Measurements from ENCODE around the gene SERPINB5. TPM values are rescaled to one million over a fixed set of nuclear protein-coding genes. Genes with fewer than 3 reads are reported as not detected.
A peak's percentile ranks its signal among the peaks of the same experiment; 100 is the strongest.

Gene SERPINB5
- total RNA-seq, 1 donor from 2014 or later = 440 TPM

GRCh38 chr18:63505566-63506335 lies 29.0 kb downstream of the SERPINB5 start:
- Histone ChIP-seq H3K27me3 (ENCODE audit: control insufficient read depth, insufficient read depth, low read length) (no peaks in the 10 kb centered on the region), H3K4me3 (ENCODE audit: low read depth, low read length) (no peak overlapping the region), H3K36me3 (ENCODE audit: control insufficient read depth, insufficient read depth, low read length) (peaks cover 5% of the 10 kb centered on the region)
- peak; percentile 76 for DNase-seq (ENCODE audit: low read depth)
- no peak for FAIRE-seq
- TF ChIP-seq CTCF (IDR thresholded peaks at IDR 0.05; ENCODE audit: insufficient read depth, low read length, severe bottlenecking) = peak; percentile 61

GRCh38 chr18:63506336-63506646 lies 29.5 kb downstream of the SERPINB5 start:
- H3K27me3 ChIP-seq (ENCODE audit: control insufficient read depth, insufficient read depth, low read length) = no peaks in the 10 kb centered on the region
- FAIRE-seq = no peak
- no peak for TF ChIP-seq CTCF (IDR thresholded peaks at IDR 0.05; ENCODE audit: insufficient read depth, low read length, severe bottlenecking)

GRCh38 chr18:63508596-63508995 lies 31.8 kb downstream of the SERPINB5 start:
- no peak overlapping the region for H3K4me3 ChIP-seq (ENCODE audit: low read depth, low read length)
- DNase-seq (ENCODE audit: low read depth) (no peak), FAIRE-seq (no peak)
- H3K27me3 ChIP-seq (ENCODE audit: control insufficient read depth, insufficient read depth, low read length) = no peaks in the 10 kb centered on the region
- TF ChIP-seq CTCF (IDR thresholded peaks at IDR 0.05; ENCODE audit: insufficient read depth, low read length, severe bottlenecking) = no peak
- no peaks in the 10 kb centered on the region for H3K36me3 ChIP-seq (ENCODE audit: control insufficient read depth, insufficient read depth, low read length)

More at GRCh38 chr18:63506336-63506646, 29.5 kb downstream of the SERPINB5 start:
- H3K36me3 ChIP-seq (ENCODE audit: control insufficient read depth, insufficient read depth, low read length) = peaks cover 5% of the 10 kb centered on the region
- no peak for DNase-seq (ENCODE audit: low read depth)
- no peak overlapping the region for H3K4me3 ChIP-seq (ENCODE audit: low read depth, low read length)

GRCh38 chr18:63511285-63511684 lies 34.5 kb downstream of the SERPINB5 start:
- peak; percentile 84 for TF ChIP-seq CTCF (IDR thresholded peaks at IDR 0.05; ENCODE audit: insufficient read depth, low read length, severe bottlenecking)
- no peak overlapping the region for H3K4me3 ChIP-seq (ENCODE audit: low read depth, low read length)
- H3K36me3 ChIP-seq (ENCODE audit: control insufficient read depth, insufficient read depth, low read length) = no peaks in the 10 kb centered on the region
- FAIRE-seq (no peak), DNase-seq (ENCODE audit: low read depth) (peak; percentile 80)
- no peaks in the 10 kb centered on the region for H3K27me3 ChIP-seq (ENCODE audit: control insufficient read depth, insufficient read depth, low read length)

- no peaks in the 10 kb centered on the region for H3K36me3 ChIP-seq (ENCODE audit: control insufficient read depth, insufficient read depth, low read length)
- H3K27me3 ChIP-seq (ENCODE audit: control insufficient read depth, insufficient read depth, low read length) = no peaks in the 10 kb centered on the region
- DNase-seq (ENCODE audit: low read depth) (no peak), FAIRE-seq (no peak)
- no peak for TF ChIP-seq CTCF (IDR thresholded peaks at IDR 0.05; ENCODE audit: insufficient read depth, low read length, severe bottlenecking)
- no peak overlapping the region for H3K4me3 ChIP-seq (ENCODE audit: low read depth, low read length)
These were observed 37.6 kb downstream of the SERPINB5 start for GRCh38 chr18:63514326-63514725.

Measured in bronchial epithelial cell (primary cell).